GM18909 (cell line): ENCODE results near the gene TFDP1.

Source experiments
- ATAC-seq: cut with Tn5 transposase; IDR thresholded peaks from one replicate; pipeline ENCODE4 v1.9.1; 2021; ENCODE audit warnings: mild to moderate bottlenecking; ENCODE audit not compliant: unreplicated experiment, poor library complexity

TFDP1 gene

DNA sequence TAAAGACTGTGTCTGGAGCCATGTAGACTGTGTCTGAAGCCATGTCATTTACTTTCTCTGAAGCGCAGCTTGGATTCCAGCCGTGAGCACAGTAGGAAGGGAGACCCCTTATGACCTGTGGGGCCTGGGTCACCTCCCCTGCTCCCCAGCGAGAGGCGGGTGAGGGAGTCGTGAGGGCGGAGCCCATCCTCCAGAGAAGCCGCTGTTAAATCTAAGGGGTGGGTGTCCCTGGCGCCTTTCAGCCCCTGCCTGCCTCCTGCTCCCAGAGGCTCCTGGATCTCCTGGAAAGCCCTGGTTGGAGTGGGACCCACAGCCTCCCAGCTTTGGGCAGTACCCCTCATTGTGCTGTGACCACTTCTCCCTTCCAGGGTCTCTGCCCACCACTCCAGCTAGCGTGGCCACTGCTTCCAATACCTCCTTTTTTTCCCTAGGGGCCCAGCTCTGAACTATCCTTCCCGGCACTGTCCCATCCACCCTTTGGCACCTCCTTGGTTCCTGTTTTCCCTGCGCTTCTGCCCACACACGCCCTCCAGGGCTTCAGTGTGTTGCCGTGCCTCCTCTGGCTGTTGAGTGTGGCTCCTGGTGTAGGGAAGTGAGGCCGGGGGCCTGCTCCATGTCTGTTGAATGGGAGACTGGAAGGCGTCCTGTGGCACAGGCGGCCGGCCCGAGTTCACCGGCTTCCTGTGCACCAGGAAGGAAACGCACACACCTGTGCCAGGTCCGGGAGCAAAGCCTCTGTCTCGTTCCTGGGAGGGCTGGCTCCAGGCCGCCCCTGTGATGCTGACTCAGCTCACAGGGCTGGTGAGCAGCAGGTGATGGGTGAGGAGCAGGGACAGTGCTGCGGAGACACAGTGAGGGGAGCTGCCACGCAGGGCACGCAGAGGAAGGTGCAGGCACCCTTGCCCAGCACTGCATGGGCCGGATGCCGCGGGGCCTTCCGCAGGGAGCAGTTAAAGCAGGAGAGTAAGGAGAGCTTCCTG, 44.0 kb downstream of the TFDP1 start:
- ATAC-seq: no peak

DNA sequence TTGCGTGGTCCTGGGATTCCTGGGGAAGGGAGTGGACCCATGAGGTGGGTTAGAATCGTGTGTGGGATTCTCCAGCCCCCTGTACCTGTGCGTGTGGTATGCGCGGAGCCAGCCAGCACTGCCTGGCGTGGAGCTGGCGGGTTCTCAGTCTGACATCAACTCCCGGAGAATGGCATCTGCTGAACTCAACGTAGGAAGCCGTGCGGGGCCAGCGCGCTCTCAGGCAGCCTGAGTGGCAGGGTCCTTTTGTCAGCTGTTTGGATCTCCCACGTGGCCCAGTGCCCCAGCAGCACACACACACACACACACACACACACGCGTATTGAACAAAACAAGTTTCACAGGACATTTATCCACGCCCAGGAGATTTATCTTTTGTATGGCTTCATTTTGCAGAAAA, 45.3 kb downstream of the TFDP1 start:
- ATAC-seq: no peak

DNA sequence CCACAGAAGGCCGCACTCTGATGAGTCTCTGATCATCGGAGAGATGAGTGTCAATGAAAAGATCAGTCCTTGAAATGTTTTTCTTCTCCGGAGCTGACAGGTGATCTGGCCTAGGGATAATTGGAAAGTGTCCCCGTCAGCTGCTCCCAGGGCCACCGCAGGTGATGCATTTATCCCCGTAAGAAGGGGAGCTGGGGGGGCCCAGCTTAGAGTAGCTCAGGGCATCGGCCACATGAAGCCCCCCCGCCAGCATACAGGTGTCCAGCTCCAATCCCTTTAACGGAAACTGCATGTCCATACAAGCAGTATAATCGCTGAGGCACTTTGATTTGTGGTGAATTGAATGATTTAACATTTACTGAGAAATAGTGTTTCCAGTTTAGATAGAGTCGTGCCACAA, 45.7 kb downstream of the TFDP1 start:
- ATAC-seq: no peak

DNA sequence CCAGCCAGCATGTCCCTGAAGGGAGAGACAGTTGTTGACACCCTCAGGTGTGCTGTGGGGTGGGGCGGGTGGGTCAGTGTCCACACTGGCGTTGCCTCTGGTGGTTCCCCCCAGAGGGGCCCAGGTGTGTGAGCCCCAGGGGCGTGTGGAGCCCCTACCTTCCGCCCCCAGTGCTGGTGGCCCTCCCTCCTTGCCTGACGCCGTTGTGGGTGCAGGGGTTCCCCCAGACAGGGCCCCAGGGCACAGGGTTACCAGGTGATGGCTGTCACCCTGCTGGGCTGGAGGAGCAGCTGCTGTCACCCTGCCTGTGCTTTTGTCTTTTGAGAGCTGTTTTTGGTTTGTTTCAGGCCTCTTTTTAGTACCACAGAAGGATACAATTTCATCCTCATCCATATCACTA, 46.3 kb downstream of the TFDP1 start:
- no peak for ATAC-seq

DNA sequence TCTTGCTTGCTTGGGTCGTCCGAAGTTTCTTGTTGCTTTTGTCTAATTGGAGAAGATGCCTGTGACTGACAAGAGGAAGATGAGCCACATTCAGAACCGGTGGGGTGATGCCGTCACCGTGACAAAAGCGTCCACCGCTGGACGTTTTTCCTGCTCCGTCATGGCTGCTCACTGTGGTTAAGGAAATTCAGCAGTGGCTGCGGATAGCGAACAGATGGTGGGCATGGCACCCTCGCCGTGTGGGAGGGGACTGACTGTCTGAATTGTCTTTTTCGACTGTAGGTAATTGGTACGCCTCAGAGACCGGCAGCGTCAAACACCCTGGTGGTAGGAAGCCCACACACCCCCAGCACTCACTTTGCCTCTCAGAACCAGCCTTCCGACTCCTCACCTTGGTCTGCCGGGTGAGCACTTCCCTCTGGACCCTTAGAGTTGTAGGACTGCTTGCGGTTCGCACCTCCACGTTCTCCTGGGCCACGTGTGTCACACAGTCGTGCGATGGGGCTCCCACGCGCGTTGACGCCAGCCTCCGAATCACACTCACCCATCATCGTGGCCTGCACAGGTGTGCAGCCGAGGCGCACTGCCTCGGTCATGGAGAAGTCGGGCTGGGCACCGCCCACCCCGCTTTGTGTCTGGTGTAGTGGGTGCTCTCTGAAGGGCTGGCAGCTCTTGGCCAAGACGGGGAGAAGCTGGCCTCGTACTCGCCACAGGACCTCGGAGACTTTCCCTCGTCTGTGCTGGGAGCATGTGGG, 47.0 kb downstream of the TFDP1 start:
- no peak for ATAC-seq

DNA sequence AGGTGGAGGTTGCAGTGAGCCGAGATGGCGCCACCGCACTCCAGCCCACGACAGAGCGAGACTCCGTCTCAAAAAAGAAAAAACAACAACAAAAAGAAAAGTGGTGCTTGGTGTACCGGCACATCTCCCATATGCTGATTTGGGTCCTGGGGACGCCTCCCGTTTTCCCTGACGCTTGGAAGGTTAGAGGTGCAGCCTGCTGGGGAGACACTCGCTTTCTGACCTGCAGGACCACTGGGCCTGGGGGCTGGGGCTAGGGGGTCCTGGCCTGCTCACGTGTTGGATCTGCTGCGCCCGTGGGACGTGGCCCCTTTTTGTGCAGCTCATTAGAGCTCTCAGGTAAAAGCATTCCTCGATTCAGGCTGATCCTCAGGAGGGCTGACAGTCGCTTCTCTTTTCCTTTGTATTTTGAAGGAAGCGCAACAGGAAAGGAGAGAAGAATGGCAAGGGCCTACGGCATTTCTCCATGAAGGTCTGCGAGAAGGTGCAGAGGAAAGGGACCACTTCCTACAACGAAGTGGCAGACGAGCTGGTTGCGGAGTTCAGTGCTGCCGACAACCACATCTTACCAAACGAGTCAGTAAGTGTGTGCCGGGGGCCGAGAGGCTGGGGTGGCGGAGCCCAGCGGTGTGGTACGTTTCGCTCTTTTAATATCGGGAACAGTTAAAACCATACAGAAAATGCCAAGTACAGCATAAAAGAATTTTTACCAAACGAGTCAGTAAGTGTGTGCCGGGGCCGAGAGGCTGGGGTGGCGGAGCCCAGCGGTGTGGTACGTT, 48.3 kb downstream of the TFDP1 start:
- ATAC-seq: no peak

DNA sequence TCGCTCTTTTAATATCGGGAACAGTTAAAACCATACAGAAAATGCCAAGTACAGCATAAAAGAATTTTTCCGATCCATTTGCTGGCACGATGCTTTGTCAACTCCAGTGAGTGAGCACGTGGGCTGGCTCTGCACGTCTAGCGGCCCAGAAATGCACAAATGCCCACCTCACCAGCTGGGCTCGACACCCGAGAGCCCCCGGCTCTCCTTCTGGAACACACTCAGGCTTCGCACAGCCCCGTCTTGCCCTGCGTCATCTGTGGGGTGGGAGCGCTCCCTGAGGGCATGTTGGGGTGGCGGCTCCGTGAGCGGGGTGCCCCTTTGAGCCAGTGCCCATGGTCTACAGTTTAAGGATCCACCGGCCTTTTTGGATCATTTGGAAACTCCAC, 48.9 kb downstream of the TFDP1 start:
- ATAC-seq: no peak

DNA sequence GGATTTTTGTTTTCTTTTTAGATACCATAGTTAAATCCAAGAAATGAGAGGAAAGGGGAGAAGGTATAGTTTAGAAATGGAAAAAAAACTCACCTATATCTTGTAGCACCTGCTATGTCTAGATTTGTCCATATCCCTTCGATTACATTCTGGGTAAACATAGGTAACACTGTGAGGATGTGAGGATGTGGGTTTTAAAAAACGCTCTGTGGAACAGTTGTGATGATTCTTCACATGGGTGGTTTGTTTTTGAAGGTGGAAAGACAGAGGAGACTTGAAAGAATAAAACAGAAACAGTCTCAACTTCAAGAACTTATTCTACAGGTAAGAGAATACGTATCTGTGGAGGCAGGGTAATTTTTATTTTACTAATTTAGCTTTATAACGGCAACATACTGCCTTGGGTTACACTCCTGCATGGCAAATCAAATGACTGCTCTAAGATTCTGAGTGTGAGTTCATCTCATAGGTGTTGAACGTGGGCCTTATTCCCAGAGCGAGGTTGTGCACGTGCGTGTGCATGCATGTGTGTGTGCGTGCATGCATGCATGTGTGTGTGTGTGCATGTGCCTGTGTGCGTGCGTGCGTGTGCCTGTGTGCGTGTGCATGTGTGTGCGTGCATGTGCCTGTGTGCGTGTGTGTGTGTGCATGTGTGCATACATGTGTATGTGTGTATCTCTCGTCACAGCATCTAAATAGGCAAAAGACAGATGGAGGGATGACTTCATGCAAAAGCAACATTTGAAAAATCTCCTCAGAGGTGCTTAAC, 49.9 kb downstream of the TFDP1 start:
- no peak for ATAC-seq

DNA sequence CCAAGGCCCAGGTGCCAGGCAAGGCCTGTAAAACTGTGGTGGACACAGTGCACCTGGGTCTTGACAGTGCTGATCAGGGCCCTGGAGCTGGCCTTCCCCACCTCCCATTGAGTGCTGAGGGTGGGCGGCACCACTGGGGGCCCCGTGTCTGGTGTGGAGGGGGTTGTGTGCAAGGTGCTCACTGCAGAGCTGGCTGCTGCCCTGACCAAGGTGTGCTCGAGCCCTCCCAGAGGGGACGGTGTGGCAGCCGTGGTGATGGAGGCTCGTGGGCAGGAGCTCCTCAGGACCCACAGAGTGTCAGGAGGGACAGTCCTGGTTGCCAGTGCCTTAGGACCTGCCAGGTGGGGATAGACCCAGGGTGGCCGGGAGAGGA, 50.5 kb downstream of the TFDP1 start:
- no peak for ATAC-seq

DNA sequence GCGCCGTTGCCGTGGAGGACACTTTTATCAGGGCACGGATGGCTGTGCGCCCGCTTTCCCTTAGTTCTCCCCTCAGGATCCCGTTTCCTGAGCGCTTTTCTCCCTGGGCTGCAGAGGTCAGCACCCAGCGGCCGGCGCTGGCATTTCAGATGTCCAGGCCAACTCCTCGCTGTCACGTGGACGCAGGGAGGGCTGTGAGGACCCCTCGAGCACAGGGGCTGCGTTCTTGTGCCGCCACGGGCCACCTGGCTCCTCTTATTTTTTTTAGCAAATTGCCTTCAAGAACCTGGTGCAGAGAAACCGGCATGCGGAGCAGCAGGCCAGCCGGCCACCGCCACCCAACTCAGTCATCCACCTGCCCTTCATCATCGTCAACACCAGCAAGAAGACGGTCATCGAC, 51.2 kb downstream of the TFDP1 start:
- ATAC-seq: no peak

DNA sequence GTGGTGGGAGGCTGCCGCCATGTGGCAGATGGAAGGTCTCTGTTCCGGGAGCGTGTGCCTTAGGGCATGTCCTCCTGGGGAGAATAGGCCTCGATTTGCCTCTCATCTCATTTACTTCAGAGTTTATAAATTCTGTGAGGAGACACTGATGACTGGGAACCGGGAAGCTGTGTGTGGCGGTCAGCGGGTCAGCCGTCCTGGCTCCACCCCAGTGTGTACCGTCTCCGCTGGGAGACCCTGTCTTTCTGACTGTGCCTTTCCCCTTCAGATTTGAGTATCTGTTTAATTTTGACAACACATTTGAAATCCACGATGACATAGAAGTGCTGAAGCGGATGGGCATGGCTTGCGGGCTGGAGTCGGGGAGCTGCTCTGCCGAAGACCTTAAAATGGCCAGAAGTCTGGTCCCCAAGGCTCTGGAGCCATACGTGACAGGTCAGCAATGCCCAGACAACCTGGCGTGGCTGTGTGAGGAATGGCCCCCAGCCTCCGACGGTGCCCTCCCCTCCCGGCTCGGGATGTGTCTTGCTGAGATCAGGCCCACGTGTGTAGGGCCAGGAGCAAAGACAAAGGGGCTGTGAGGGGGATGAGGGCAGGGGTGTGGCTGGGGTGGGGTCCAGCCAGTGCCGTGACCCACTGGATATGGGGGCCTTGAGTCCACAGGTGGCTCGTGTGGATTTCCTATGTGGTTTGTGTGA, 51.9 kb downstream of the TFDP1 start:
- ATAC-seq: no peak

DNA sequence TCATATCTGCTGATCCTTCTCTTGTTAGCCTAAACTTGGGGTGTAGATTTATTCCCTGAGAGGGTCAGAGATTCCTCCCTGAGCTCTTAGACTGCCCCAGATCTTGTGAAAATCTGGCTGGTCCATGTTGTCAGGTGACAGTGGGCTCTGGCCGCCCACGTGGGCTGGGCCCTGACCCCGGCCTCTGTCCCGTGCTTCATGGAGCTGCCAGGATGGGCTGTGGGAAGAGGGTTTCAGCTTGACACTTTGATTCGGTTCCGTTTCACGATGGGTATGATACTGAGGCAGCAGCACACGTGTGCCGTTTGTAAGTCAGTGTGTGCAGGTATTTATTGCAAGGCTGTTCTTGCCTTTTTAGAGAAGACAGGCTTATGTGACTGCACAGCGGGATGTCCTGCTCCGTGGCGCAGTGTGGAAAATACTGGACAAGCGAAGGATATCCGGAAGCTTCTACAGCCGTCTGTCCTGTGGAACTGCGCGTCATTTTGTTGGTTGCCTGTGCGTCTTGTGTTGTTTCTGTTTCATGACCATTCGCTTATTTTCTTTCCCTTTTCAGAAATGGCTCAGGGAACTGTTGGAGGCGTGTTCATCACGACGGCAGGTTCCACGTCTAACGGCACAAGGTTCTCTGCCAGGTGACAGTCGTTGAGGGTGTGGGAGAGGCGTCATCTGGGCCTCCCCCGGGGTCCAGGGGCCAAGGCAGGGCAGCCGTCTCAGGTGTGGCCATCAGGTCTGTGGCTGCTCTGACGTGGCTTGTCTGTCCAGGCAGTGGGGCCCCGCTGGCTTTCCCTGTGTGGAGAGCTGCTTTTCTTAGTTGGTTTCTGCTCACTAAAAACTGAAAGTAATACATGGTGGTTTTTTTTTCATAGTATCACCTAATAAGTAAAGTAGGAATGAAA, 53.0 kb downstream of the TFDP1 start:
- no peak for ATAC-seq

DNA sequence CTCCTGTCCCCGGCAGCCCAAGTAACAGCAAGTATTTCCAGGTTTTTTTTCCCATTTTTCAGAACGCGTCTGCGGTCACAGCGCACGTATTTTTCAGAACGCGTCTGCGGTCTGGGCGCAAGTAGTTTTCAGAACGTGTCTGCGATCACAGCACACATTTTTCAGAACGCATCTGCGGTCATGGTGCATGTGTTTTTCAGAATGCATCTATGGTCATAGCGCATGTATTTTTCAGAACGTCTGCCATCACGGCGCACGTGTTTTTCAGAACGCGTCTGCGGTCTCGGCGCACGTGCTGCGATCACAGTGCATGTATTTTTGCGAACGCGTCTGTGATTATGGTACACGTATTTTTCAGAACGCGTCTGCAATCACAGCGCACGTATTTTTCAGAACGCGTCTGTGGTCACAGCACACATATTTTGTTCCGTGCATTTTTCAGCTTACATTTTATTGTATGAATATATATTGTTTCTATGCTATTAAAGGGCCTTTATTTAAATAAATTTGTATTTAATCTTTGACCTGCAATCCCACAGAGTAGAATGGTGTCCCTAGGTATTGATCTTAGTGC, 53.7 kb downstream of the TFDP1 start:
- no peak for ATAC-seq

DNA sequence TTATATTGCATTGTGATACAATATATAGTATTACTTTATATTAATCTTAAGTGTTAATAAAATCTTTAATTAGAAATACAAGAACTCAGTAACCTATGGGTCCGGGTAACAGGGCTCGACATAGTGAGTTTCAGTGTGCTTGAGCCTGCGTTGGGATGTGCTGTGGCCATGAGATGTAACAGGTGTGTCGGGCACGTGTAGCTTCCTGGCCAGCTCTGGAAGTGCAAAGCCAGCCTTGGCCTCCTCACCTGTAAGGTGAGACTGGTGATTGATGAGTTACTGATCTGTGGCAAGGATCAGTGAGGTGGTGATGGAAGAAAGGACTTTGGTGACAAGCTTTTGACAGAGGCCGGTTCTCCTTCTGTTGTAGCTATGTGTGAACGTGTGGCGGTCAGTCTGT, 54.3 kb downstream of the TFDP1 start:
- ATAC-seq: no peak

DNA sequence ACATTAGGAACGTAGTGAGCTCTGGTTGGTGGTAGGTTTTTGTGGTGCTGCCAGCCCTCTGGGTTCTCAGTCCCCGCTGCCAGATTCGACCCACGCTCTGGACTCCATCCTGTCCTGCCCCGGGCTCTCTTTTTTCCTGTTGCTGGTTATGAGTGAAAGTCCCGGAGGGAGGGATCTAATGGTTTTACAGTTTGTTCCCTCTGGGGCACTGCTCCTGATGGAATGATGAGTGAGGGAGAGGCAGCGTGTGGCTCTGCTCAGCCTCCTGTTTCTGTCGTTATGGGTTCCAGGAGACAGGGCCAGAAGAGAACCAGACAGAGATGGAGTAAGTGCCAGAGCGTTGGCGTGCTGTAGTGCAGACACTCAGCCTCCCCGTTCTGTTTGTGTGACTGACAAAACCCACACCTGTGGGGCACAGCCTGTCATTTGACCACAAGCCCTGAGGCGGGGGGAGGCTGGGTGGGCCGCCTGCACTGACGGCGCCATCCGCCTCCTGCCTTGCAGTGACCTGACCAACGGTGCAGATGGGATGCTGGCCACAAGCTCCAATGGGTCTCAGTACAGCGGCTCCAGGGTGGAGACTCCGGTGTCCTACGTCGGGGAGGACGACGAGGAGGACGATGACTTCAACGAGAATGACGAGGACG, 55.2 kb downstream of the TFDP1 start:
- no peak for ATAC-seq

DNA sequence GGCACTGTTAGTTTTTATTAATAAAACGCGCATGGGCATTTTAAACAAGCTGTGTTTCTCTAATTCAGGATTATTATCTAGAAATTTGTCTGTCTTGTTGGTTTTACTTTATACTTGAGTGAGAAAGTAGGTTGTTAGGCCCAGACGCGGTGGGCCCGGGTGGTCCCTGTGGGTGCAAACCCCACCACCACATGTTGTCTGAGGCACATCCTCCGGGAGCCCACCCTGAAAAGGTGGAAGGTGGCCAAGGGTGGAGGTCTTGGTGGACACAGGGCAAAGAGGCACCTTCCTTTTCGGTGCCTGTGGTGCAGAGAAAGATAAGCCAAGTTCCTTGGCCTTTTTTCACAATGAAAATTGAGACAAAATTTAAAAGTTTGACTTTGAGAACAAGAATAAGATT, 56.9 kb downstream of the TFDP1 start:
- ATAC-seq: no peak

DNA sequence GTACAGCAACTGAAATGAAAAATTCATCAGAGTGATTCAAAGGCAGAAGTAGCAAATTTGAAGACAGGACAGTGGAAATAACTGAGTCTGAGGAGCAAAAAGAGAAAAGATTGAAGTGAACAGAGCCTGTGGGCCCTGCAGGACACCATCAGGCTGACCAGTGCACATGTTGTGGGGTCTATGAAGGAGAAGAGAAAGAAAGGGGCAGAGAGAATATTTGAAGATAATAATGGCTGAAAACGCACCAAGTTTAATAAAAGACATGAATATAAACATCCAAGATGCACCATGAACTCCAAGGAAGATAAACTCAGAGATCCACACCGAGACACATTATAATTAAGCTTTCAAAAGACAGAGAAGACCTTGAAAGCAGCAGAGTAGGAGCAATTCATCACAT, 58.0 kb downstream of the TFDP1 start:
- ATAC-seq: no peak

DNA sequence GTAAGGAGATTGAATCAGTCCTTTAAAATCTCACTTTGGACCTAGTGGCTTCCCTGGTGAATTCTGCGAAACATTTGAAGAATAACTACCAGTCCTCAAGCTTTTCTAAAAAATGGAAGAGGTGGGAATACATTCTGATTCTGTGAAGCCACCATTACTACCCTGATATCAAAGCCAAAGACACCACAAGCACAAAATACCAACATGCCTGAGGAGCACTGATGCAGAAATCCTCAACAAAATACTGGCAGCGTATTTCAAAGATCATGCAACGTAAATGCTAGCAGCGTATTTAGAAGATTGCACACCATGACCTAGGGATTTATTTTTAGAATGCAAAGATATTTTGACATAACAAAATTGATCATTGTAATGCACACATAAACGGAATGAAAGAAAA, 59.0 kb downstream of the TFDP1 start:
- ATAC-seq: no peak
